ENCODE measurements around the gene MAGEF1.
"Not testable (repeated sequence)": the region's sequence is repeated elsewhere in the genome, so short reads cannot be mapped to it uniquely, and the experiment has no call there.

The MAGEF1 gene

DNA sequence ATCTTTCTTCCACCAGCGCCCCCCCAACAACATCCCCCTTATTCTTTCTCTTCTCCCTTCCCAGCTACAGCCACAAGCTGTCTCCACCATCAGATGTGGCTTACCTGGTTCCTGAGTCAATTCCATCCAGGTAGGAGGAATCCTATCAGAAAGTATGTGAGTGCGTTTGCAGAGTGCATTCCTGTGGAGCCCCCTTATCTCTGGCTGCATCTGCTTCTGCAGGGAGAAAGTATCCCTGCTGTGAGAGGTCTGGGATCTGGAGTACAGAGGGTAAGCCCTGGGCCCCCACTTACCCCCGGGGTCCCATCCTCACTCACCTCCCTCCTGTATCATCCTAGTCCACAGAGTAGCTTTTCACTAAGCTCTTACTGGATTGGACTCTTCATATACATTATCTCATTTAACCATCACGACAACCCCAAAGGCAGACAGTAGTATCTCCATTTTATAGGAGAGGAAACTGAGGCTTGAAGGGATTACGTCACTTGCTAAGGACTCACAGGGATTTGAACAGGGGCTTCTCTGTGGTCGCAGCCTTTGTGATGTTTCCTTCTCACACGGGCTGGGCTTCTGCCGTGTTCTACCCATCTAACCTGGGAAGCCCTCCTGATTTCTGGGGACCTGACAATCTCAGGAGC is 22.2 kb upstream of the MAGEF1 start:
- Histone ChIP-seq H3K36me3 (ENCODE audit: control insufficient read depth in 1 of 2, insufficient read depth in 2 of 2, low read length in 2 of 2) (no peaks in the 10 kb centered on the region), H3K4me3 (ENCODE audit: low read depth in 1 of 2, low read length in 2 of 2) (no peak overlapping the region), H3K27me3 (ENCODE audit: control insufficient read depth in 1 of 2, insufficient read depth in 2 of 2, low read length in 2 of 2) (no peaks in the 10 kb centered on the region), H3K9ac (ENCODE audit: low read depth in 1 of 2, low read length in 2 of 2) (no peak overlapping the region), H3K9me3 (ENCODE audit: control insufficient read depth in 1 of 2, low read length in 2 of 2) (no peaks in the 10 kb centered on the region), H3K27ac (ENCODE audit: low read depth, low read length) (no peak overlapping the region), H3K4me1 (ENCODE audit: control insufficient read depth in 1 of 2, insufficient read depth in 2 of 2, low read length in 2 of 2) (peaks cover 8 to 20% of the 10 kb centered on the region in 2 donors)

- Histone ChIP-seq H3K9ac (ENCODE audit: low read depth in 1 of 2, low read length in 2 of 2) (no peak overlapping the region), H3K4me3 (ENCODE audit: low read depth in 1 of 2, low read length in 2 of 2) (no peak overlapping the region), H3K4me1 (ENCODE audit: control insufficient read depth in 1 of 2, insufficient read depth in 2 of 2, low read length in 2 of 2) (peaks cover 8 to 15% of the 10 kb centered on the region in 2 donors), H3K9me3 (ENCODE audit: control insufficient read depth in 1 of 2, low read length in 2 of 2) (no peaks in the 10 kb centered on the region), H3K27me3 (ENCODE audit: control insufficient read depth in 1 of 2, insufficient read depth in 2 of 2, low read length in 2 of 2) (no peaks in the 10 kb centered on the region), H3K27ac (ENCODE audit: low read depth, low read length) (no peak overlapping the region), H3K36me3 (ENCODE audit: control insufficient read depth in 1 of 2, insufficient read depth in 2 of 2, low read length in 2 of 2) (no peaks in the 10 kb centered on the region)
These were observed 21.3 kb upstream of the MAGEF1 start for GRCh38 chr3:184733181-184733580.

DNA sequence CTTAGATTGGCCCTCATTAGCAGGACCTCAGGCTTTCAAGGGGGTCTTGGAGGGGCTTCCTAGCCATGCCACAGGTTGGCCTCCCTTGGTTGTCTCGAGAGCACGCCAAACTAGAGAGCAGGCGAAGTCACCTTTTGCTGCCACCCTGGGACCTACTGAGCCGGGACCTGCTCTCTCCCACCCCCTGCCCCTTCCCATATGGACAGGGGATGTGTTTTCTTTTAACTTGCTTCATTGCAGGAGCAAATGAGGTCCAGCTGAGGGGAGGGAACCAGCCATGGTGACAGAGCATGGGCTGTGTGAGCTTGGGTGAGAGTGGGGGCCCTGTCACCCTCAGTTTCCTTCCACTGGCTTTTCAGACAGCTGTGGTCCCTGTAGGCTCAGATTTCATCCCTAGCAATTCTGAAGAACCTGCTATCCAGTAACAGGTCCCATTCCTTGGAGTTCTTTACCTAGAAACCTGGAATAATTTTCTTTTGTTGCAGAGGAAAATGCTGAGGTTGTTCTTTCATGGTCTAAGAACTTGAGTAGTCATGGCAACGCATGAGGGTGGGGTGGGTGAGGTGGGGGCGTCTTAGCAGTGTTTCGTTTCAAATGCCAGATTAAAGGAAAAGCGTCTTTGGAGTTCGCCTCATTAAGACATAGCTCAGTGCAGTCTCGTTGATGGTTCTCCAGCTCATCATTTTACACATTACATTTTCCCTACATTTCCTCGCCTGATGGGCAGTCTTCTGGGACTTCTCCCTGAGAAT is 20.1 kb upstream of the MAGEF1 start:
- Histone ChIP-seq H3K4me1 (ENCODE audit: control insufficient read depth in 1 of 2, insufficient read depth in 2 of 2, low read length in 2 of 2) (peaks cover 8% of the 10 kb centered on the region in 2 donors), H3K36me3 (ENCODE audit: control insufficient read depth in 1 of 2, insufficient read depth in 2 of 2, low read length in 2 of 2) (no peaks in the 10 kb centered on the region), H3K4me3 (ENCODE audit: low read depth in 1 of 2, low read length in 2 of 2) (no peak overlapping the region), H3K9me3 (ENCODE audit: control insufficient read depth in 1 of 2, low read length in 2 of 2) (no peaks in the 10 kb centered on the region), H3K27me3 (ENCODE audit: control insufficient read depth in 1 of 2, insufficient read depth in 2 of 2, low read length in 2 of 2) (no peaks in the 10 kb centered on the region), H3K9ac (ENCODE audit: low read depth in 1 of 2, low read length in 2 of 2) (no peak overlapping the region), H3K27ac (ENCODE audit: low read depth, low read length) (no peak overlapping the region)

DNA sequence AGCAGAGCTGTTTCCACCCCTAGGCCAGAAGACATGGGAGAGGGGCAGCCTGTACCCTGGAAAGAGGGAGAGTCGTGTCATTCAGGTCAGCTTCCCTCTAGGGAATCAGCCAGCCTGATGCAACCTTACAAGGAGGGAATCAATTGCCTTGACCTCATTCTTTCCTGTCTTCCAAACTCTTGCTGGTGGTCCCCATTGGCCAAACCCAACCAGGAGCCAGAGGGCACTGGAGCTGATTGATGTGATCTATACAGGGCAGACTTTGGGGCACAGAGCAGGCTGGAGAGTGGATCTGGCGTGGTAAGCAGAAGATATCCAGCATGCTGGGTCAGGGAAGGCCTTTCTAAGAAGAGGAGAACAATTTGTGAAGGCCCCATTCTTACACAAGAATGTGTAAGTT is 19.1 kb upstream of the MAGEF1 start:
- no peaks in the 10 kb centered on the region for H3K36me3 ChIP-seq (ENCODE audit: control insufficient read depth in 1 of 2, insufficient read depth in 2 of 2, low read length in 2 of 2)
- no peak overlapping the region for H3K9ac ChIP-seq (ENCODE audit: low read depth in 1 of 2, low read length in 2 of 2)
- no peak overlapping the region for H3K4me3 ChIP-seq (ENCODE audit: low read depth in 1 of 2, low read length in 2 of 2)
- peaks cover 8% of the 10 kb centered on the region in 2 donors for H3K4me1 ChIP-seq (ENCODE audit: control insufficient read depth in 1 of 2, insufficient read depth in 2 of 2, low read length in 2 of 2)
- no peak overlapping the region for H3K27ac ChIP-seq (ENCODE audit: low read depth, low read length)
- no peaks in the 10 kb centered on the region for H3K27me3 ChIP-seq (ENCODE audit: control insufficient read depth in 1 of 2, insufficient read depth in 2 of 2, low read length in 2 of 2)
- H3K9me3 ChIP-seq (ENCODE audit: control insufficient read depth in 1 of 2, low read length in 2 of 2) = no peaks in the 10 kb centered on the region

GRCh38 chr3:184729154-184729553 is 17.3 kb upstream of the MAGEF1 start:
- H3K9ac ChIP-seq (ENCODE audit: low read depth in 1 of 2, low read length in 2 of 2); H3K27ac ChIP-seq (ENCODE audit: low read depth, low read length); H3K27me3 ChIP-seq (ENCODE audit: control insufficient read depth in 1 of 2, insufficient read depth in 2 of 2, low read length in 2 of 2); H3K4me1 ChIP-seq (ENCODE audit: control insufficient read depth in 1 of 2, insufficient read depth in 2 of 2, low read length in 2 of 2); H3K4me3 ChIP-seq (ENCODE audit: low read depth in 1 of 2, low read length in 2 of 2); H3K36me3 ChIP-seq (ENCODE audit: control insufficient read depth in 1 of 2, insufficient read depth in 2 of 2, low read length in 2 of 2); H3K9me3 ChIP-seq (ENCODE audit: control insufficient read depth in 1 of 2, low read length in 2 of 2): not testable (repeated sequence)

DNA sequence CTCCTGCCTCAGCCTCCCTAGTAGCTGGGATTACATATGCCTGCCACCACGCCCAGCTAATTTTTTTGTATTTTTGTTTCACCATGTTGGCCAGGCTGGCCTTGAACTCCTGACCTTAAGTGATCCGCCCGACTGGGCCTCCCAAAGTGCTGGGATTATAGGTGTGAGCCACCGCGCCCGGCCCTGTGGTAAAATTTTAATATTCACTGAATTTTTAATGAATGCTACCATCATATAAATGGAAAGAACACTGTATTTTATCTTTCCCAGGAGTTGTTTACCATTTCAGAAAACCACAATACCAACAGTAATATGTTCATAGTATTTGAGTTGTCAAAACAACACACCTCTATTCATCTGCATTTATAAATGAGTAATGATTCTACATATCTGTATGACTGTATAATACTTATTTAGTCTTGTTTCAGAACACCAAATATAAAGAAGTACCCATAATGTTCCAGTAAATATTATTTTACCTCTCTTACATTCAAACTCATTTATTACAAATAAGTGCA is 16.2 kb upstream of the MAGEF1 start:
- Histone ChIP-seq H3K27ac (ENCODE audit: low read depth, low read length) (no peak overlapping the region), H3K27me3 (ENCODE audit: control insufficient read depth in 1 of 2, insufficient read depth in 2 of 2, low read length in 2 of 2) (no peaks in the 10 kb centered on the region), H3K36me3 (ENCODE audit: control insufficient read depth in 1 of 2, insufficient read depth in 2 of 2, low read length in 2 of 2) (no peaks in the 10 kb centered on the region), H3K9me3 (ENCODE audit: control insufficient read depth in 1 of 2, low read length in 2 of 2) (no peaks in the 10 kb centered on the region), H3K4me3 (ENCODE audit: low read depth in 1 of 2, low read length in 2 of 2) (no peak overlapping the region), H3K4me1 (ENCODE audit: control insufficient read depth in 1 of 2, insufficient read depth in 2 of 2, low read length in 2 of 2) (no peaks in the 10 kb centered on the region), H3K9ac (ENCODE audit: low read depth in 1 of 2, low read length in 2 of 2) (no peak overlapping the region)

GRCh38 chr3:184727357-184728009 is 15.6 kb upstream of the MAGEF1 start:
- no peaks in the 10 kb centered on the region for H3K9me3 ChIP-seq (ENCODE audit: control insufficient read depth in 1 of 2, low read length in 2 of 2)
- no peaks in the 10 kb centered on the region for H3K27me3 ChIP-seq (ENCODE audit: control insufficient read depth in 1 of 2, insufficient read depth in 2 of 2, low read length in 2 of 2)
- no peaks in the 10 kb centered on the region for H3K4me1 ChIP-seq (ENCODE audit: control insufficient read depth in 1 of 2, insufficient read depth in 2 of 2, low read length in 2 of 2)
- no peaks in the 10 kb centered on the region for H3K36me3 ChIP-seq (ENCODE audit: control insufficient read depth in 1 of 2, insufficient read depth in 2 of 2, low read length in 2 of 2)
- no peak overlapping the region for H3K4me3 ChIP-seq (ENCODE audit: low read depth in 1 of 2, low read length in 2 of 2)
- H3K27ac ChIP-seq (ENCODE audit: low read depth, low read length) = no peak overlapping the region
- H3K9ac ChIP-seq (ENCODE audit: low read depth in 1 of 2, low read length in 2 of 2) = no peak overlapping the region

DNA sequence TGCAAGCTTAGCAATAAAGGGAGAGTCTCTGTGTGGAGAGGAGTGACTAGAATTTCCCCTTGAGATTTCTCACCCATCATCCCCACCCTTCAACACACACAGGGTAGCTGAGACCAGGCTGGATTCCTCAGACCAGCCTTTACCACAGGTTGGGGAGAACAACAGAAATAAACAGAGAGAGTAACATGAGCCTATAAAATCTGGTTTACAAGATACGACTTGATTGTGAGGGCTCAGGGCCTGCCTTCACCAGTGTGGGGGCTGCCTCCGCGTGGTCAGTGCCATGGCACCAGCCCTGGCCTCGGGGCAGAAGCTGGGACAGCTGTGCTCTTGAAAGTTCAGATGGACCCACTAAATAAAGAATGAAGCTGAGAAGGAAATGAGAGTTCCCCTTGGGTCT is 14.6 kb upstream of the MAGEF1 start:
- Histone ChIP-seq H3K4me1 (ENCODE audit: control insufficient read depth in 1 of 2, insufficient read depth in 2 of 2, low read length in 2 of 2) (no peaks in the 10 kb centered on the region), H3K36me3 (ENCODE audit: control insufficient read depth in 1 of 2, insufficient read depth in 2 of 2, low read length in 2 of 2) (no peaks in the 10 kb centered on the region), H3K27ac (ENCODE audit: low read depth, low read length) (no peak overlapping the region), H3K4me3 (ENCODE audit: low read depth in 1 of 2, low read length in 2 of 2) (no peak overlapping the region), H3K9ac (ENCODE audit: low read depth in 1 of 2, low read length in 2 of 2) (no peak overlapping the region), H3K27me3 (ENCODE audit: control insufficient read depth in 1 of 2, insufficient read depth in 2 of 2, low read length in 2 of 2) (no peaks in the 10 kb centered on the region), H3K9me3 (ENCODE audit: control insufficient read depth in 1 of 2, low read length in 2 of 2) (no peaks in the 10 kb centered on the region)

DNA sequence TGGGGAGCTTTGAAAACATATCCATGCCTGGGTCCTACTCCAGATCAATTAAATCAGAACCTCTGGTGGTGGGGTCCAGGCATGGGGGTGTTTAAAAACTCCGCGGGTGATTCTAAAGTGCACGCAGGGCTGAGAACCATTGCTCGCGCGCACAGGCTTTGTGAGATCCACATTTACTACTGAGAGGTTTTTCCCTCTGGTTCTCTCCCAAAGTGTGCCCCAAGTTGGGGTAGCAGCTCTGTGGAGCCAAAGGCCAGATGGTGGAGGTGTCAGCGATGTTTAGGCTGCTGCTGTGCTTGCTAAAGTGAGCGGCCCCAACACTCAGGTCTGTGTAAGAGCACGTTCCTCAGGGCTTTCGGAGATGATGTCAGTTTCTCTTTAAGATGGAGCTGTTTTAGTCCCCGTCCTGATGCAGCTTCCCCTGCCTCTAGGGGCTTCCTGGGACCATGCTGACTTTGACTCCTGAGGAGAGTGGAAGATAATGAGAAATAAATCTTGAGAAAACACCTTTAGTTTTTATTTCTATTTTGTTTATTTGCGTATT is 13.4 kb upstream of the MAGEF1 start:
- H3K27ac ChIP-seq (ENCODE audit: low read depth, low read length) = no peak overlapping the region
- H3K4me3 ChIP-seq (ENCODE audit: low read depth in 1 of 2, low read length in 2 of 2) = no peak overlapping the region

DNA sequence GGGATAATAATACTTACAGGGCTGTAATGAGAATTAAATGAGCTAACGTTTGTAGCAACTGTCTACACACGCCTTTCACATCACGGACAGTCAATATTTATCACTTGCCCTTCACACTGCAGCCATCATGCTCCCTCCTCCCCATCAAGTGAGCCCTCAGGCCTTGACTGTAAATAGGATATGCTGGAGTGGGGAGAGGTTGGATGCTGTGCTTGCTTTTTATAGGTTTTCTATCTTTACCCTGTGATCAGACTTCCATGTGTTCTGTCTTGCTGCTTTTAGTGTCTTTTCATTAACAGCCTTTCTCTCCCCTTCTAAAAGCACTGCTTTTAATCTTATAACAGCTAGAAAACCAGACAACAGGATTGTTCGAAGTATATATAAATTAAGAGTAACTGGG is 12.8 kb upstream of the MAGEF1 start:
- Histone ChIP-seq H3K9me3 (ENCODE audit: control insufficient read depth in 1 of 2, low read length in 2 of 2) (no peaks in the 10 kb centered on the region), H3K4me3 (ENCODE audit: low read depth in 1 of 2, low read length in 2 of 2) (no peak overlapping the region), H3K27ac (ENCODE audit: low read depth, low read length) (no peak overlapping the region), H3K36me3 (ENCODE audit: control insufficient read depth in 1 of 2, insufficient read depth in 2 of 2, low read length in 2 of 2) (no peaks in the 10 kb centered on the region), H3K27me3 (ENCODE audit: control insufficient read depth in 1 of 2, insufficient read depth in 2 of 2, low read length in 2 of 2) (no peaks in the 10 kb centered on the region), H3K4me1 (ENCODE audit: control insufficient read depth in 1 of 2, insufficient read depth in 2 of 2, low read length in 2 of 2) (no peaks in the 10 kb centered on the region), H3K9ac (ENCODE audit: low read depth in 1 of 2, low read length in 2 of 2) (no peak overlapping the region)

More for the DNA sequence above, 13.4 kb upstream of the MAGEF1 start:
- no peaks in the 10 kb centered on the region for H3K9me3 ChIP-seq (ENCODE audit: control insufficient read depth in 1 of 2, low read length in 2 of 2)
- H3K36me3 ChIP-seq (ENCODE audit: control insufficient read depth in 1 of 2, insufficient read depth in 2 of 2, low read length in 2 of 2) = no peaks in the 10 kb centered on the region
- H3K27me3 ChIP-seq (ENCODE audit: control insufficient read depth in 1 of 2, insufficient read depth in 2 of 2, low read length in 2 of 2) = no peaks in the 10 kb centered on the region
- no peaks in the 10 kb centered on the region for H3K4me1 ChIP-seq (ENCODE audit: control insufficient read depth in 1 of 2, insufficient read depth in 2 of 2, low read length in 2 of 2)
- no peak overlapping the region for H3K9ac ChIP-seq (ENCODE audit: low read depth in 1 of 2, low read length in 2 of 2)
